Embryonic facial prominence (tissue), 1 donor: ENCODE results near the gene ANKRD36.
"Not testable (repeated sequence)": the region's sequence is repeated elsewhere in the genome, so short reads cannot be mapped to it uniquely, and the experiment has no call there.

Experiments used
- DNase-seq: peaks from one replicate; pipeline ENCODE4 v3.0.0-alpha.2; 2016; ENCODE audit errors: extremely low spot score

ANKRD36 gene

DNA sequence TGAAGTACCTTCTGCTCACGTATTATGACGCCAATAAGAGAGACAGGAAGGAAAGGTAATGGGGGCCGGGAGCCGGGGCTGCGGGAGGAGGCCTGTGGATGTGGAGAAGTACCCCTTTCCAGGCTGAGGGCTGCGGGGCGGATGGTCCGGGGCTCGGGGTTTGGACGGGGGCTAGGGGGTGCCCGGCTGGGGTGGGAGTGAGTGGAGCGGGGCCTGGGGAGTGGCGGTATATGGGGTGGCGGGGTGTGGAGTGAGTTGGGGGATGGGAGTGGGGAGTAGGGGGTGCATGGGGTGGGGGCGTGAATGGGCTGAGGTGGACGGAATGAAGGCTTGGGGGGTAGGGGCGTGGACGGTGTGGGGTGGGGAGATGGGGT is 916 bp downstream of the ANKRD36 start:
- DNase-seq = not testable (repeated sequence)

DNA sequence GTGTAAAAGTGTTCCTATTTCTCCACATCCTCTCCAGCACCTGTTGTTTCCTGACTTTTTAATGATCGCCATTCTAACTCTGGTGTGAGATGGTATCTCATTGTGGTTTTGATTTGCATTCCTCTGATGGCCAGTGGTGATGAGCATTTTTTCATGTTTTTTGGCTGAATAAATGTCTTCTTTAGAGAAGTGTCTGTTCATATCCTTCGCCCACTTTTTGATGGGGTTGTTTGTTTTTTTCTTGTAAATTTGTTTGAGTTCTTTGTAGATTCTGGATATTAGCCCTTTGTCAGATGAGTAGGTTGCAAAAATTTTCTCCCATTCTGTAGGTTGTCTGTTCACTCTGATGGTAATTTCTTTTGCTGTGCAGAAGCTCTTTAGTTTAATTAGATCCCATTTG is 16.1 kb downstream of the ANKRD36 start:
- DNase-seq = not testable (repeated sequence)

DNA sequence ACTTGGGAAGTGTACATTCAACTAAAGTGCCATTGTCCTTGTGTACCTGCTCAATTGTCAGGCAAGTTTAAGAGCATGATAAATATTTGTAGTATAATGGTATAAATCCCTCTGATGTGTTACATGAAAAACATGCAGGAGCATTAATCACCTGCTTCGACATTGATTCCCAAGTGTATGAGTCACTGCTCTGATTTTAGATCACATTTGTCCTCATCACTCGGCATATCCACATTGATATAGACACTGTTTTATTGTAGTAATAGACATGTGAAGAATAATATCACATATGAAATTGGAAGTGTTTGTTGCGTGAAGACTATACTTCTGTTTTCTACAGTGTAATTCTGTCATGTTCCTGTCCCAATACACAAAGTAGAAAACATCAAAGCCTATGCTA is 31.1 kb downstream of the ANKRD36 start:
- not testable (repeated sequence) for DNase-seq

DNA sequence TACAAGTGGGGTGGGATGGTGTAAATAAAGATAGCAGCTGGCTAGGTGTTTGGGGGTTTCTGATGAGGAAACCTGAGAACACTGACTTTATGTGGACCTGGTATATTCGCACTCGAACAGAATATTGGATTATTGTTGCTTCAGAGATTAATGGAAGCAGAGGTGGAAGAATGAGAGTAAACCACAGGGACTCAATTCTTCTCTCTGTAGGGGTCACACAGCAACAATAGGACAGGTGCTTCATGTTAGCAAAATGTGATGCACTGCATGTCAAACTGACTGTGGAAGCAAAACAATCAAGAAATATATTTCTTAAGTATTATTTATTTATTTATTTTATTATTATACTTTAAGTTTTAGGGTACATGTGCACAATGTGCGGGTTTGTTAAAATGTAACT is 53.6 kb downstream of the ANKRD36 start:
- DNase-seq = not testable (repeated sequence)

DNA sequence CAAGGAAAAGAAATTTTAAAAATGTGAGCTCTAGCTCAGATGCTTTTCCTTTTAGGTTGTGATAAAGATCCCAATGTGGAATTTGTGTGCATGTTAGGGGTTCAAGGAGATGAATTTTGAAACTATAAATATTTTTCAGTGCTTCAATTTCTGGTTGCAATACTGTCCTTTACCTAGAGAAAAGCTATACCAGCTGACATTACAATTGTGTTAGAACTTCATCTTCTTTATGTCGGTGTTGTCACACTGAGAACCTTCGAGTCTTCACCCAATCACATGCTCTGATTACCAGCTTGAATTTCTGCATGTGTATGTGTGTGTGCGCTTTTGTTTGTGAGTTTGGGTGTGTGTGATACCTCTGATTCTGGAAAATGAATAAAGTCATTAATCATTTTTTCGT is 55.0 kb downstream of the ANKRD36 start:
- DNase-seq = not testable (repeated sequence)

DNA sequence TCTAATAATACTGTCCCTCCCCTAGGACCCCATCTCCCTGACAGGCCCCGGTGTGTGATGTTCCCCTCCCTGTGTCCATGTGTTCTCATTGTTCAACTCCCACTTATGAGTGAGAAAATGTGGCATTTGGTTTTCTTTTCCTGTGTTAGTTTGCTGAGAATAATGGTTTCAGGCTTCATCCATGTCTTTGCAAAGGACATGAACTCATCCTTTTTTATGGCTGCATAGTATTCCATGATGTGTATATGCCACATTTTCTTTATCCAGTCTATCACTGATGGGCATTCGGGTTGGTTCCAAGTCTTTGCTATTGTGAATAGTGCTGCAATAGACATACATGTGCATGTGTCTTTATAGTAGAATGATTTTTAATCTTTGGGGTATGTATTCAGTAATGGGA is 55.6 kb downstream of the ANKRD36 start:
- DNase-seq = not testable (repeated sequence)

DNA sequence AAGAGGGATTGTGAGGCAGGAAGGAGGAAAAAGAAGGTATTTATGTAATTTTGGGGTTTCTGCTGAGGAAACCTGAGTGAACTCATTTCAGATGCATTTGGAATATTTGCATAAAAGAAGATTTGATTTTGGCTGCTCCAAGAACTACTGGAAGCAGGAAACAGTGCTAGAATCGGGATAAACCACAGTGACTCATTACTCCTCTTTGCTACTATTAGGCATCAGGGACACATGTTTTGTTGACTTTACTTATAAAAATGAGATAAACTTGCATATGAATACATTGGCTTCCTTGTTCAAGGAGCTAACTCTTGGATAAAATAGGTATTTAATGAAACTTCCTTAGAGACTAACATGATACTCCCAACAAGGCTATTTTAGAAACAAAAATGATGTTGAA is 67.4 kb downstream of the ANKRD36 start:
- not testable (repeated sequence) for DNase-seq

DNA sequence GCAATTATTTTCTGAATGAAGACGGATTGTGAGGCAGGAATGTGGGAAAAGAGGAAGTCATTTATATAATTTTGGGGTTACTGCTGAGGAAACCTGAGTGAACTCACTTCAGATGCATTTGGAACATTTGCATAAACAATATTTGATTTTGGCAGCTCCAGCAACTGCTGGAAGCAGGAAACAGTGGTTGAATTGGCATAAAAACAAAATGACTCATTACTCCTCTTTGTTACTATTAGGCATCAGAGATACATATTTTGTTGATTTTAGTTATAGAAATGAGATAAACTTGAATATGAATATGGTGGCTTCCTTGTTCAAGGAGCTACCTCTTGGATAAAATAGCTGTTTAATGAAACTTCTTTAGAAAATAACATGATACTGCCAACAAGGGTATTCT is 82.4 kb downstream of the ANKRD36 start:
- not testable (repeated sequence) for DNase-seq

DNA sequence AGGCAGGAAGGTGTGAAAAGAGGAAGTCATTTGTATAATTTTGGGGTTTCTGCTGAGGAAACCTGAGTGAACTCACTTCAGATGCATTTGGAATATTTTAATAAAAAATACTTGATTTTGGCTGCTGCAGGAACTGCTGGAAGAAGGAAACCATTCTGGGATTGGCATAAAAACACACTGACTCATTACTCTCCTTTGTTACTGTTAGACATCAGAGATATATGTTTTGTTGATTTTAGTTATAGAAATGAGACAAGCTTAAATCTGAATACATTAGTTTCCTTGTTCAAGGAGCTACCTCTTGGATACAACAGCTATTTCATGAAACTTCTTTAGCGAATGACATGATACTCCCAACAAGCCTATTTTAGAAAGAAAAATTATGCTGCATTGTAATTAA is 84.3 kb downstream of the ANKRD36 start:
- DNase-seq = not testable (repeated sequence)

DNA sequence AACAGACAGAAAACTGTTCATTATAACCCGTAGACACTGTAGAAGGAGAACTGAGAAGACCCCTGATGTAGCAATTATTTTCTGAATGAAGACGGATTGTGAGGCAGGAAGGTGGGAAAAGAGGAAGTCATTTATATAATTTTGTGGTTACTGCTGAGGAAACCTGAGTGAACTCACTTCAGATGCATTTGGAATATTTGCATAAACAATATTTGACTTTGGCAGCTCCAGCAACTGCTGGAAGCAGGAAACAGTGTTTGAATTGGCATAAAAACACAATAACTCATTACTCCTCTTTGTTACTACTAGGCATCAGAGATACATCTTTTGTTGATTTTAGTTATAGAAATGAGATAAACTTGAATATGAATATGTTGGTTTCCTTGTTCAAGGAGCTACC is 87.9 kb downstream of the ANKRD36 start:
- not testable (repeated sequence) for DNase-seq

DNA sequence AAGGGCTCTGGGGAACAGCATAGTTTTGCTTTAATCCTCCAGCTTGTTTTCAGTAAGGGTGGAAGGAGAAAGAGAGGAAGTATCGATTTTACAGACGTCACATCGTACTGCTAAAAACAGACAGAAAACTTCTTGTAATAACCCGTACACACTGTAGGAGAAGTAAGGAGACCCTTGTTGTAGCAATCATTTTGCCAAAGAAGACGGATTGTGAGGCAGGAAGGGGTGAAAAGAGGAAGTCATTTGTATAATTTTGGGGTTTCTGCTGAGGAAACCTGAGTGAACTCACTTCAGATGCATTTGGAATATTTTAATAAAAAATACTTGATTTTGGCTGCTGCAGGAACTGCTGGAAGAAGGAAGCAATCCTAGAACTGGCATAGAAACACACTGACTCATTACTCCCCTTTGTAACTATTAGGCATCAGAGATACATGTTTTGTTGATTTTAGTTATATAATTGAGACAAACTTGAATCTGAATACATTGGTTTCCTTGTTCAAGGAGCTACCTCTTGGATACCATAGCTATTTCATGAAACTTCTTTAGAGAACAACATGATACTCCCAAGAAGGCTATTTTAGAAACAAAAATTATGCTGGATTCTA is 89.8 kb downstream of the ANKRD36 start:
- DNase-seq = not testable (repeated sequence)

DNA sequence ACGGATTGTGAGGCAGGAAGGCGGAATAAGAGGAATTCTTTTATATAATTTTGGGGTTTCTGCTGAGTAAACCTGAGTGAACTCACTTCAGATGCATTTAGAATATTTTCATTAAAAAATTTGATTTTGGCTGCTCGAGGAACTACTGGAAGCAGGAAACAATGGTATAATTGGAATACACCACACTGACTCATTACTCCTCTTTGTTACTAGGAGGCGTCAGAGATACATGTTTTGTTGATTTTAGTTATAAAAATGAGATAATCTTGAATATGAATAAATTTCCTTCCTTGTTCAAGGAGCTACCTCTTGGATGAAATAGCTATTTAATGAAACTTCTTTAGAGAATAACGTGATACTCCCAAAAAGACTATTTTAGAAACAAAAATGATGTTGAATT is 97.4 kb downstream of the ANKRD36 start:
- no peak for DNase-seq

DNA sequence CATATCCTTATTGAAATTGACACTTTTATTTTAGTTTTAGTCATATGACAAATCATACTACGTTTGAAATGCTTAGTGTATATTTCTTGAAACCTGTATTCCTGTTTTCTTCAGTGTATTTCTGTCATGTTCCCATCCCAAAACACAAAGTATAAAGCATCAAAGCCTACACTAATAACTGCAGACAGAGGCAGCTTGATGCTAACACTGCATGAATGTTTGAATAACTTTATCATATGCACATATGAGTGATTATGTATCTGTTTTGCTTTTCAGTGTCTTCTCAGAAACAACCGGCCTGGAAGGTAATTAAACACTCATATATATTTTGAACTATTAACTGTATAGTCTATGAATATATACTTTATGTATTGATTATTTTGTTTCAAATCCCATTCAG is 102.1 kb downstream of the ANKRD36 start:
- DNase-seq = not testable (repeated sequence)

DNA sequence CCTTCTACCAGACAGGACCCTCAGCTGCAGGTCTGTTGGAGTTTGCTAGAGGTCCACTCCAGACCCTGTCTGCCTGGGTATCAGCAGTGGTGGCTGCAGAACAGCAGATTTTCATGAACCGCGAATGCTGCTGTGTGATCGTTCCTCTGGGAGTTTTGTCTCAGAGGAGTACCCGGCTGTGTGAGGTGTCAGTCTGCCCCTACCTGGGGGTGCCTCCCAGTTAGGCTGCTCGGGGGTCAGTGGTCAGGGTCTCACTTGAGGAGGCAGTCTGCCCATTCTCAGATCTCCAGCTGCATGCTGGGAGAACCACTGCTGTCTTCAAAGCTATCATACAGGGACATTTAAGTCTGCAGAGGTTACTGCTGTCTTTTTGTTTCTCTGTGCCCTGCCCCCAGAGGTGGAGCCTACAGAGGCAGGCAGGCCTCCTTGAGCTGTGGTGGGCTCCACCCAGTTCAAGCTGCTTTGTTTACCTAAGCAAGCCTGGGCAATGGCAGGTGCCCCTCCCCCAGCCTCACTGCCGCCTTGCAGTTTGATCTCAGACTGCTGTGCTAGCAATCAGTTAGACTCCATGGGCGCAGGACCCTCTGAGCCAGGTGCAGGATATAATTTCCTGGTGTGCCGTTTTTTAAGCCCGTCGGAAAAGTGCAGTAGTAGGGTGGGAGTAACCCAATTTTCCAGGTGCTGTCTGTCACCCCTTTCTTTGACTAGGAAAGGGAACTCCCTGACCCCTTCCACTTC is 118.1 kb downstream of the ANKRD36 start:
- DNase-seq = not testable (repeated sequence)

DNA sequence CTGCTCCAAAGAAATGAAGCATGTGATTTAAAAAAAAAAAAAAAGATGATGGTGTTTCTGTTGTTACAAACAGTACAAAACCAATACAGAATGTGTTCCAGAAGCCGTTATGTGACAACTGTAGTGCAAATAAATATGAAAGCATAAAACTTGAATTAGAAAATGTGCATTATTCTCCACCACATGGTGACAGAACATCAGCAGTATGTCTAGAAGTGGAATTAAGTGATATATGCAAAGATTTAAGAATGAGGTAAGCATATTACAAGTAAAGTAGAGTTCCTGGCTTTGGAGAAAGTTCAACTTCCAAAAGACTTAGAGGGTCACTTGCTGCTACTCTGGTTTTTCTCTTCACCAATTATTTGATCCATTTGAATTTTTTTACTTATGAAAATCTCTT is 120.0 kb downstream of the ANKRD36 start:
- not testable (repeated sequence) for DNase-seq

DNA sequence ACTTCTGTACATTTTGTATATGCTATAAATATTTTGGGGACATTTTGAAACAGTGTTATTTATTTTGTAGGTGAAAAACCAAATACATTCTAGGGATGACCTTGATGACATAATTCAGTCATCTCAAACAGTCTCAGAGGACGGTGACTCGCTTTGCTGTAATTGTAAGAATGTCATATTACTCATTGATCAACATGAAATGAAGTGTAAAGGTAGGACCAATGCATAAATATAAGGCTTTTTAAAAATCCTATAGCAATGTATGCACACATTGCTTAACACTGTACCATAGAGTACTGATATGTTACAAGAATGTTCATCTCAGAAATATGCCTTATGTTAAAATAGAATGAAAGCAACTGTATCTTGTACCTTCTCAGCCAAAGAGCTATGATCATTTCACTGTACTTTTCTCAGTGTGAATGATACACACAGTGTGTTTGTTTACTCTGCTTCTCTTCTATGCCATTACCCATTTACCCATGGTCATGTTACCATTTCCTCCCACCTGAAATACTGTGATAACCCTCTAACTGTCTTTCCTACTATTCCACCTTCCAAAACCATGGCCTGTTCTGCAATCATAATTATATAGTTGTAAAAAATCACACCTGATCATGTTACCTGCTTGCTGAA is 120.8 kb downstream of the ANKRD36 start:
- not testable (repeated sequence) for DNase-seq

DNA sequence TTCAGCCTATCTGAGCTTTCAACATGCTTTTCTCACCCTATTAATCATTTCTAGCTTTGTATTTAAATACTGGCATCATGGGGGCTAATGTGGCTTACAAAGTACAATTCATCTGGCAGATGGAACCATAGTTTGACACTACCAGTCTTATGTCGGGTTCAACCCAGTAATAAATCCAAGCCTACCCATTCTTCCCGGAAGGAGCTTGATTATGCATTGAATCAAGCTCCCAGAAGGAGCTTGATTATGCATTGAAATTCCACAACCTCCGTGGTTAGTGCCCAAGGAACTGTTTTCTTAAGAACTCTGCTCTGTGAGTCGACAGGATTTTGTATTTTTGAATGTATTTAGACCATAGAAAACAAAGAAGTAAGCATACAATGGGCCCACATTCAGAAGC is 148.2 kb downstream of the ANKRD36 start:
- not testable (repeated sequence) for DNase-seq

DNA sequence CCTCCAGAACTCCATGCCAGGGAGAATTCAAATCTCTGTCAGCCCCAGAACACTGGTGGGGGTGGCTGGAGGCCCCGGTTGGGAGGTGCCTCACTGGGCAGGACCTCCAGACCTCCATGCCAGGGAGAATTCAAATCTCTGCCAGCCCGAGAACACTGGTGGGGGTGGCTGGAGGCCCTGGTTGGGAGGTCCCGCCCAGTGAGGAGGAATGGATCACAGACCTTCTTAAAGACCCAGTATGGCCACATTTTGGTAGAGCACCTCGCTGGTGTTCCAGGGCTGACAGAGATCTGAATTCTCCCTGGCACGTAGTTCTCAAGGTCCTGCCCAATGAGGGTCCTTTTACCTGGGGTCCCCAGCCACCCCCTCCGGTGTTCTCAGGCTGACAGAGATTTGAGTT is 153.5 kb downstream of the ANKRD36 start:
- DNase-seq = not testable (repeated sequence)

DNA sequence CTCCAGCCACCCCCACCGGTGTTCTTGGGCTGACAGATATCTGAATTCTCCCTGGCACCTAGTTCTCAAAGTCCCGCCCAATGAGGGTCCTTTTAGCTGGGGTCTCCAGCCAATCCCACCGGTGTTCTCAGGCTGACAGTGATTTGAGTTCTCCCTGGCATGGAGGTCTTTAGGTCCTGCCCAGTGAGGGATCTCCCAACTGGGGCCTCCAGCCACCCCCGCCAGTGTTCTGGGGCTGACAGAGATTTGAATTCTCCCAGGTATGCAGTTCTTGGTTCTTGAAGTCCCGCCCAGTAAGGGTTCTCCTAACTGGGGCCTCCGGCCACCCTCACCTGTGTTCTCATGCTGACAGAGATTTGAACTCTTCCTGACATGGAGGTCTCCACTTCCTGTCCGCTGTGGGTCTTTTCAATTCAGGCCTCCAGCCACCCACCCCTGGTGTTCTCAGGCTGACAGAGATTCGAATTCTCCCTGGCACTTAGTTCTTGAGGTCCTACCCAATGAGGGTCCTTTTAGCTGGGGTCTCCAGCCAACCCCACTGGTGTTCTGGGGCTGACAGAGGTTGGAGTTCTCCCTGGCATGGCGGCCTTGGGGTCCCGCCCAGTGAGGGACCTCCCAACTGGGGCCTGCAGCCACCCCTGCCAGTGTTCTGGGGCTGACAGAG is 154.6 kb downstream of the ANKRD36 start:
- no peak for DNase-seq

DNA sequence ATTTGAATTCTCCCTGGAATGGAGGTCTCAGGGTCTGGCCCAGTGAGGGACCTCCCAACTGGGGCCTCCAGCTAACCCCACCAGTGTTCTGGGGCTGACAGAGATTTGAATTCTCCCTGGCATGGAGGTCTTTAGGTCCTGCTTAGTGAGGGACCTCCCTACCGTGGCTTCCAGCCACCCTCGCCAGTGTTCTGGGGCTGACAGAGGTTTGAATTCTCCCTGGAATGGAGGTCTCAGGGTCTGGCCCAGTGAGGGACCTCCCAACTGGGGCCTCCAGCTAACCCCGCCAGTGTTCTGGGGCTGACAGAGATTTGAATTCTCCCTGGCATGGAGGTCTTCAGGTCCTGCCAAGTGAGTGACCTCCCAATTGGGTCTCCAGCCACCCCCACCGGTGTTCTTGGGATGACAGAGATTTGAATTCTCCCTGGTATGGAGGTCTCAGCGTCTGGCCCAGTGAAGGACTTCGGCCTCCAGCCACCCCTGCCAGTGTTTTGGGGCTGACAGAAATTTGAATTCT is 155.2 kb downstream of the ANKRD36 start:
- DNase-seq = not testable (repeated sequence)

DNA sequence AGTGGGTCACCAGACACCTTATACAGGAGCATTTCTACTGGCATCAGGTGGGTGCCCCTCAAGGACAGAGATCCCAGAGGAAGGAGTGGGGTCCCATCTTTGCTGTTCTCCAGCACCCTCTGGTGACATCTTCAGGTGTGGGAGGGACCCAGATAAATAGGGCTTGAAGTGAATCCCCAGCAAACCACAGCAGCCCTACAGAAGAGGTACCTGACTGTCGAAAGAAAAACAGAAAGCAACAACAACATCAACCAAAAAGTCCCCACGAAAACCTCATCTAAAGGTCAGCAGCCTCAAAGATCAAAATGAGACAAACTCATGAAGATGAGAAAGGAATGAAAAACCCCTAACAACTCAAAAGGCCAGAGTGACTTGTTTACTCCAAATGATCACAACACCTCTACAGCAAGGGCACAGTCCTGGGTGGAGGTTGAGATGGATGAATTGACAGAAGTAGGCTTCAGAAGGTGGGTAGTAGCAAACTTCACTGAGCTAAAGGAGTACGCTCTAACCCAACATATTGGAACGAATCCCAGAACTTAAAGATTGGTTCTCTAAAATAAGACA is 163.4 kb downstream of the ANKRD36 start:
- DNase-seq = not testable (repeated sequence)

DNA sequence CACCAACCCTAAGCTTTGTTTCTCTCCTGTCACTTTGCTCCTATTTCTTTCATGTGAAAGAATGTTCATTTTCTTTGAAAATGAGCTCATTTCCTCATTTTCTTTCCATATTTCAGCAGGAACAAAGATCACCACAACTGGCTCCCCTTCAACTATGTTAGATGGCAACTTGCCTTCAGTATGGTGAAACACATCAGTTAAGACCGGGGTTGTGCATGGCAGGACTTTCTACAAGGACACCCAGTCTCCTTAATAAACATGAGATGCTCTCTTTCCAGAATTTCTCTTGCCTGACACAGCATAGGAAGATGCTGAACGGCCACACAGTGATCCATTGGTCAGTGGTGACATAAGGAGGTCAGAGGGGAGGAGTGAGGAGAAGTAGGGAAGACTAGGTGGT is 172.2 kb downstream of the ANKRD36 start:
- DNase-seq = not testable (repeated sequence)
